Trophoblast cell (in vitro differentiated cells and primary cell): Measurements from ENCODE around the gene RAD51B.

Experiments used
- DNase-seq, 2 donors: peaks; one replicate each; pipeline ENCODE4 v3.0.0-alpha.2; 2016
- H2AFZ ChIP-seq: 2 replicates; pipeline ENCODE4 v1.6.1; 2013; ENCODE audit warnings: low read length, moderate library complexity, mild to moderate bottlenecking; ENCODE audit not compliant: insufficient read depth, poor library complexity
- H2AK5ac ChIP-seq: 2 replicates; pipeline ENCODE4 v1.6.1; 2013; ENCODE audit warnings: mild to moderate bottlenecking, low read length
- H2BK120ac ChIP-seq: 2 replicates; pipeline ENCODE4 v1.6.1; 2013; ENCODE audit warnings: low read length, mild to moderate bottlenecking, moderate library complexity; ENCODE audit not compliant: insufficient read depth, poor library complexity
- H2BK12ac ChIP-seq: 2 replicates; pipeline ENCODE4 v1.6.1; 2013; ENCODE audit warnings: mild to moderate bottlenecking, low read length, moderate library complexity
- H2BK5ac ChIP-seq: 2 replicates; pipeline ENCODE4 v1.6.1; 2013; ENCODE audit warnings: low read length, low read depth, moderate library complexity, mild to moderate bottlenecking; ENCODE audit not compliant: poor library complexity
- H3K14ac ChIP-seq: 2 replicates; pipeline ENCODE4 v1.6.1; 2013; ENCODE audit warnings: mild to moderate bottlenecking, low read length
- H3K18ac ChIP-seq: 2 replicates; pipeline ENCODE4 v1.6.1; 2013; ENCODE audit warnings: mild to moderate bottlenecking, low read length
- H3K23ac ChIP-seq: 2 replicates; pipeline ENCODE4 v1.6.1; 2013; ENCODE audit warnings: low read length
- H3K27ac ChIP-seq: 2 replicates; pipeline ENCODE4 v1.5.1; 2013; ENCODE audit warnings: low read depth, mild to moderate bottlenecking, inconsistent platforms, low read length, moderate library complexity
- H3K27me3 ChIP-seq: 2 replicates; pipeline ENCODE4 v1.6.1; 2013; ENCODE audit warnings: inconsistent platforms, mild to moderate bottlenecking, low read length, moderate library complexity; ENCODE audit not compliant: insufficient read depth
- H3K36me3 ChIP-seq, 2 experiments: 1 replicate in 1 of 2; 2 replicates in 1 of 2; pipeline ENCODE4 v1.6.1; 2013; ENCODE audit warnings: low read length in 2 of 2, mild to moderate bottlenecking in 2 of 2, moderate library complexity in 1 of 2; ENCODE audit not compliant: insufficient read depth in 2 of 2, control insufficient read depth in 1 of 2
- H3K4ac ChIP-seq: 2 replicates; pipeline ENCODE4 v1.6.1; 2013; ENCODE audit warnings: low read depth, mild to moderate bottlenecking, low read length, moderate library complexity
- H3K4me1 ChIP-seq, 2 experiments: 1 replicate in 1 of 2; 2 replicates in 1 of 2; pipeline ENCODE4 v1.6.1; 2013; ENCODE audit warnings: low read length in 2 of 2, mild to moderate bottlenecking in 2 of 2, moderate library complexity in 1 of 2; ENCODE audit not compliant: insufficient read depth in 2 of 2, control insufficient read depth in 1 of 2
- H3K4me2 ChIP-seq: 2 replicates; pipeline ENCODE4 v1.6.1; 2013; ENCODE audit warnings: inconsistent platforms, mild to moderate bottlenecking, low read length, moderate library complexity
- H3K4me3 ChIP-seq: 2 replicates; pipeline ENCODE4 v1.5.1; 2013; ENCODE audit warnings: mild to moderate bottlenecking, low read depth, low read length, inconsistent platforms
- H3K79me1 ChIP-seq: one replicate; pipeline ENCODE4 v1.6.1; 2013; ENCODE audit warnings: low read length
- H3K79me2 ChIP-seq: 2 replicates; pipeline ENCODE4 v1.6.1; 2013; ENCODE audit warnings: low read length, mild to moderate bottlenecking; ENCODE audit not compliant: control insufficient read depth, insufficient read depth, poor library complexity
- H3K9ac ChIP-seq: 2 replicates; pipeline ENCODE4 v1.6.1; 2013; ENCODE audit warnings: mild to moderate bottlenecking, low read length
- H3K9me3 ChIP-seq: 2 replicates; pipeline ENCODE4 v1.6.1; 2013; ENCODE audit warnings: low read depth, mild to moderate bottlenecking, control low read depth, inconsistent platforms, low read length; ENCODE audit not compliant: insufficient read depth
- H4K12ac ChIP-seq: 2 replicates; pipeline ENCODE4 v1.6.1; 2013; ENCODE audit warnings: low read depth, mild to moderate bottlenecking, low read length, moderate library complexity
- H4K8ac ChIP-seq: 2 replicates; pipeline ENCODE4 v1.6.1; 2013; ENCODE audit warnings: low read depth, mild to moderate bottlenecking, low read length, moderate library complexity
- H4K91ac ChIP-seq: one replicate; pipeline ENCODE4 v1.6.1; 2013; ENCODE audit warnings: low read depth, mild to moderate bottlenecking, low read length, moderate library complexity
- WGBS: extraction: QIAGEN DNeasy Blood & Tissue Kit; methylation state at CpG from one replicate; pipeline ENCODE4 v1.1.7; 2013; ENCODE audit warnings: missing lambda C conversion rate; ENCODE audit not compliant: insufficient read length, insufficient coverage; ENCODE audit errors: extremely low coverage; 5-methylcytosine and 5-hydroxymethylcytosine counted together

The RAD51B gene

GRCh38 chr14:68741839-68742470 is 922.4 kb downstream of the RAD51B start:
- Histone ChIP-seq H2BK120ac (no peak overlapping the region), H2BK12ac (no peak overlapping the region), H3K79me2 (no peaks in the 10 kb centered on the region), H2AFZ (no peak overlapping the region), H4K91ac (no peak overlapping the region), H3K23ac (no peak overlapping the region), H3K18ac (no peak overlapping the region), H3K4me3 (no peak overlapping the region), H3K9me3 (no peaks in the 10 kb centered on the region), H3K4ac (no peak overlapping the region), H3K9ac (no peak overlapping the region), H3K27ac (no peak overlapping the region), H4K12ac (no peak overlapping the region), H2AK5ac (no peak overlapping the region), H3K36me3 (no peaks in the 10 kb centered on the region), H3K14ac (no peak overlapping the region), H3K4me2 (no peak overlapping the region), H3K79me1 (peaks cover 1% of the 10 kb centered on the region), H3K27me3 (no peaks in the 10 kb centered on the region), H2BK5ac (no peak overlapping the region), H3K4me1 (peaks cover 0 to under 1% of the 10 kb centered on the region in 2 experiments), H4K8ac (no peak overlapping the region)
- WGBS: no CpG with 5 or more reads among the region's 6 CpGs
- peak; percentile 31 to 55 for DNase-seq

GRCh38 chr14:68744613-68745012 is 925.0 kb downstream of the RAD51B start:
- no peaks in the 10 kb centered on the region for H3K27me3 ChIP-seq
- H3K18ac ChIP-seq: no peak overlapping the region
- no peaks in the 10 kb centered on the region for H3K36me3 ChIP-seq
- DNase-seq: no peak
- H2BK120ac ChIP-seq: no peak overlapping the region
- WGBS: no CpG with 5 or more reads among the region's 12 CpGs
- H2AK5ac ChIP-seq: no peak overlapping the region
- no peak overlapping the region for H4K91ac ChIP-seq
- no peak overlapping the region for H4K12ac ChIP-seq
- no peak overlapping the region for H3K4me2 ChIP-seq
- peaks cover 12 to 18% of the 10 kb centered on the region in 2 experiments for H3K4me1 ChIP-seq
- no peak overlapping the region for H2BK12ac ChIP-seq
- H3K9ac ChIP-seq: no peak overlapping the region
- no peak overlapping the region for H3K14ac ChIP-seq
- H2AFZ ChIP-seq: no peak overlapping the region
- H3K79me2 ChIP-seq: no peaks in the 10 kb centered on the region
- H3K27ac ChIP-seq: no peak overlapping the region
- H4K8ac ChIP-seq: no peak overlapping the region
- H3K4me3 ChIP-seq: no peak overlapping the region
- no peak overlapping the region for H3K23ac ChIP-seq
- no peak overlapping the region for H3K4ac ChIP-seq
- H3K79me1 ChIP-seq: peaks cover 7% of the 10 kb centered on the region
- H3K9me3 ChIP-seq: no peaks in the 10 kb centered on the region
- H2BK5ac ChIP-seq: no peak overlapping the region

DNA sequence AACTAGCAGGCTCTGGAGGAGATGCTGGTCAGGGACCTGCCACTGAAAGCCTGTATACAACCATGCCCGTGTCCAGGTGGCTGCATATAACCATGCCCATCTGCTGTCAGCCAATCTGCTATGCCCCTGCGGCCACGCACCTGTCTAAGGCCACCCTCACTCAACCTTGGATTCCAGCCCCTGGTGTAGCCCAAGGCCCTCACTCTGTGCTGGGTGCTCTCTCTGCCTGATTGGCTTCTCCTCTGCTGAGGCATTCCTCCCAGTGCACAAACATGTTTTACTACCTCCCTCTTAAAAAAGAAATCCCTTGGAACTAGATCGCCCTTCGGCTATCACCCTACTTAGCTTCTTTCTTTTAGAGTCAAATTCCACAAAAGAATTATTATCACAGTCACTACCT is 927.8 kb downstream of the RAD51B start:
- no CpG with 5 or more reads among the region's 5 CpGs for WGBS
- Histone ChIP-seq H2BK12ac (no peak overlapping the region), H3K23ac (no peak overlapping the region), H2AFZ (no peak overlapping the region), H3K4ac (no peak overlapping the region), H3K9me3 (no peaks in the 10 kb centered on the region), H3K79me1 (peaks cover 9% of the 10 kb centered on the region), H3K79me2 (no peaks in the 10 kb centered on the region), H3K27ac (peak overlapping the region; percentile 59), H3K14ac (no peak overlapping the region), H3K18ac (no peak overlapping the region), H3K9ac (peak overlapping the region; percentile 59), H3K4me3 (no peak overlapping the region), H3K27me3 (no peaks in the 10 kb centered on the region), H4K12ac (no peak overlapping the region), H4K8ac (no peak overlapping the region), H3K4me1 (peaks cover 14 to 20% of the 10 kb centered on the region in 2 experiments), H2AK5ac (no peak overlapping the region), H2BK120ac (no peak overlapping the region), H3K36me3 (no peaks in the 10 kb centered on the region), H4K91ac (peak overlapping the region; percentile 28), H2BK5ac (no peak overlapping the region), H3K4me2 (no peak overlapping the region)
- peak; percentile 98 to 99 for DNase-seq

DNA sequence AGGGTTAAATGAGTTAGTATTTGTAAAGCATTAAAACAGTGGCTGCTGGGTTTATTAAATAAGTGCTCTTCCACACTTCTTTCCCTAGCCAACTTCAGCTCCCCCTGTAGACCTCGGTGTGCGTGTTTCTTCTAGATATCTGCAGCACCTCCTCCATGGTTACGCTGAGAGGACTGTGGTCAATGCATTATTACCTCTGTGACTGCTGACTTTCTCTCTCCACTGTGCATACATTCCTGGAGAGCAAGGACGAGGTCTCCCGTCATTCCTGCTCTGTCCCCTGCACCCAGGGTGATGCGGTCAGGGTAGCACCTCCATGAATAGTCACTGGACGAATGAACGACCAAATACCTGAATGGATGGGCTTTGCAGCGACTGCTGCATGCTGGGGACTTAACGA is 928.7 kb downstream of the RAD51B start:
- H4K91ac ChIP-seq: peak overlapping the region; percentile 83
- no peak overlapping the region for H3K4me2 ChIP-seq
- no peak overlapping the region for H3K4me3 ChIP-seq
- peak overlapping the region; percentile 34 for H2BK5ac ChIP-seq
- no peak overlapping the region for H4K12ac ChIP-seq
- peak overlapping the region; percentile 45 for H2BK120ac ChIP-seq
- H3K79me2 ChIP-seq: no peaks in the 10 kb centered on the region
- peak overlapping the region; percentile 36 for H3K14ac ChIP-seq
- H3K36me3 ChIP-seq: no peaks in the 10 kb centered on the region
- H2AFZ ChIP-seq: no peak overlapping the region
- peak overlapping the region; percentile 32 for H3K18ac ChIP-seq
- H4K8ac ChIP-seq: peak overlapping the region; percentile 17
- H3K9ac ChIP-seq: no peak overlapping the region
- H3K4me1 ChIP-seq: peaks cover 14 to 20% of the 10 kb centered on the region in 2 experiments
- H2BK12ac ChIP-seq: peak overlapping the region; percentile 34
- no peaks in the 10 kb centered on the region for H3K27me3 ChIP-seq
- no CpG with 5 or more reads among the region's 10 CpGs for WGBS
- DNase-seq: no peak
- no peak overlapping the region for H3K23ac ChIP-seq
- H3K27ac ChIP-seq: peak overlapping the region; percentile 59
- H3K9me3 ChIP-seq: no peaks in the 10 kb centered on the region
- H3K4ac ChIP-seq: no peak overlapping the region
- H3K79me1 ChIP-seq: peaks cover 9% of the 10 kb centered on the region
- peak overlapping the region; percentile 63 for H2AK5ac ChIP-seq
